OCI-LY7 (cell line): ENCODE results near the gene GADL1. TPM values are rescaled to one million over a fixed set of nuclear protein-coding genes. Genes with fewer than 3 reads are reported as not detected.

Experiments
- BruUV-seq: library from RNA; stranded (reverse); fragments of 400-500 nt; replicated peaks from 2 replicates; lab custom pipeline; 2021; lab: Mats Ljungman, UMichigan
- CTCF ChIA-PET: fragments of 300-600 bp; sonication (Branson Sonifier 250); formaldehyde crosslinking; loops from one replicate; lab custom pipeline; 2022; ENCODE audit warnings: antibody characterized with exemption; ENCODE audit not compliant: unreplicated experiment; lab: Charles Lee
- POLR2A ChIA-PET: fragments of 300-600 bp; sonication (Branson Sonifier 250); formaldehyde crosslinking; loops from one replicate; lab custom pipeline; 2022; ENCODE audit warnings: antibody characterized with exemption; lab: Charles Lee
- DNase-seq: peaks from one replicate; pipeline ENCODE4 v3.0.0-alpha.2; 2015; ENCODE audit warnings: low spot score
- H2AFZ ChIP-seq: fragments of 200-600 bp; sonication (generic), shearing (Covaris generic); 2 replicates; pipeline ENCODE4 v1.6.1; 2014; ENCODE audit warnings: mild to moderate bottlenecking, antibody characterized with exemption, low read length, moderate library complexity
- H3K27ac ChIP-seq: fragments of 200-600 bp; sonication (generic); 2 replicates; pipeline ENCODE4 v1.5.1; 2014; ENCODE audit warnings: mixed run types, low read depth, mild to moderate bottlenecking, moderate library complexity, low read length, inconsistent platforms; ENCODE audit not compliant: poor library complexity, severe bottlenecking
- H3K36me3 ChIP-seq: fragments of 200-600 bp; sonication (generic); 2 replicates; pipeline ENCODE4 v1.6.1; 2014; ENCODE audit warnings: mild to moderate bottlenecking, antibody characterized with exemption, low read length, moderate library complexity, mixed read lengths; ENCODE audit not compliant: insufficient read depth
- H3K4me1 ChIP-seq: fragments of 200-600 bp; sonication (generic); 2 replicates; pipeline ENCODE4 v1.5.1; 2014; ENCODE audit warnings: mild to moderate bottlenecking, low read length; ENCODE audit not compliant: insufficient read depth, poor library complexity, severe bottlenecking
- H3K4me2 ChIP-seq: fragments of 200-600 bp; sonication (generic); 2 replicates; pipeline ENCODE4 v1.6.1; 2014; ENCODE audit warnings: mild to moderate bottlenecking, low read length
- H3K4me3 ChIP-seq: fragments of 200-600 bp; sonication (generic); 2 replicates; pipeline ENCODE4 v1.5.1; 2014; ENCODE audit warnings: mild to moderate bottlenecking, low read depth, low read length; ENCODE audit not compliant: poor library complexity, severe bottlenecking
- H3K79me2 ChIP-seq: fragments of 200-600 bp; sonication (generic); 2 replicates; pipeline ENCODE4 v1.6.1; 2016; ENCODE audit warnings: low read depth, mild to moderate bottlenecking, low read length, moderate library complexity, mixed read lengths; ENCODE audit not compliant: insufficient read depth
- H3K9me2 ChIP-seq: fragments of 200-600 bp; sonication (generic); 2 replicates; pipeline ENCODE4 v1.6.1; 2016; ENCODE audit warnings: mild to moderate bottlenecking, low read length, mixed read lengths; ENCODE audit not compliant: insufficient read depth
- H3K9me3 ChIP-seq: fragments of 200-600 bp; sonication (generic); 2 replicates; pipeline ENCODE4 v1.6.1; 2014; ENCODE audit warnings: mild to moderate bottlenecking, mixed run types, low read length, mixed read lengths
- H4K20me1 ChIP-seq: fragments of 200-600 bp; sonication (generic); 2 replicates; pipeline ENCODE4 v1.6.1; 2014; ENCODE audit warnings: mild to moderate bottlenecking, antibody characterized with exemption, low read length, moderate library complexity, mixed read lengths; ENCODE audit not compliant: insufficient read depth
- EZH2phosphoT487 ChIP-seq: fragments of 200-600 bp; sonication (generic); IDR thresholded peaks from 2 replicates; pipeline ENCODE4 v1.6.1; 2018; ENCODE audit warnings: low read depth, borderline replicate concordance, mild to moderate bottlenecking, mixed run types, antibody characterized with exemption, low read length, moderate library complexity, mixed read lengths
- intact Hi-C: fragments of 100-400 bp; cut with micrococcal nuclease; formaldehyde crosslinking; loops from one replicate; pipeline ENCODE4 v1.10.0; 2022; ENCODE audit not compliant: unreplicated experiment
- total RNA-seq, 2 experiments: library from RNA; depleted of rRNA in 1 of 2; stranded (reverse); fragments of >200 nt in 1 of 2; shearing (Covaris generic) in 1 of 2; gene quantifications; 2 replicates each; pipeline ENCODE4 v1.2.3, GENCODE V29; 2014 to 2022
- TF ChIP-seq, protein P1 (sequence below): fragments of 200-600 bp; sonication (generic); conservative IDR thresholded peaks from 2 replicates; pipeline ENCODE4 v1.5.1; 2014; ENCODE audit warnings: mild to moderate bottlenecking, antibody characterized with exemption, low read length, moderate library complexity, mixed read lengths

GADL1 gene
- total RNA-seq, 2 experiments from 2014 or later = not detected

- no peaks in the 10 kb centered on the region for H3K9me3 ChIP-seq
- CTCF ChIA-PET = no interaction called here
- H3K79me2 ChIP-seq = no peaks in the 10 kb centered on the region
- TF ChIP-seq, protein P1, sequence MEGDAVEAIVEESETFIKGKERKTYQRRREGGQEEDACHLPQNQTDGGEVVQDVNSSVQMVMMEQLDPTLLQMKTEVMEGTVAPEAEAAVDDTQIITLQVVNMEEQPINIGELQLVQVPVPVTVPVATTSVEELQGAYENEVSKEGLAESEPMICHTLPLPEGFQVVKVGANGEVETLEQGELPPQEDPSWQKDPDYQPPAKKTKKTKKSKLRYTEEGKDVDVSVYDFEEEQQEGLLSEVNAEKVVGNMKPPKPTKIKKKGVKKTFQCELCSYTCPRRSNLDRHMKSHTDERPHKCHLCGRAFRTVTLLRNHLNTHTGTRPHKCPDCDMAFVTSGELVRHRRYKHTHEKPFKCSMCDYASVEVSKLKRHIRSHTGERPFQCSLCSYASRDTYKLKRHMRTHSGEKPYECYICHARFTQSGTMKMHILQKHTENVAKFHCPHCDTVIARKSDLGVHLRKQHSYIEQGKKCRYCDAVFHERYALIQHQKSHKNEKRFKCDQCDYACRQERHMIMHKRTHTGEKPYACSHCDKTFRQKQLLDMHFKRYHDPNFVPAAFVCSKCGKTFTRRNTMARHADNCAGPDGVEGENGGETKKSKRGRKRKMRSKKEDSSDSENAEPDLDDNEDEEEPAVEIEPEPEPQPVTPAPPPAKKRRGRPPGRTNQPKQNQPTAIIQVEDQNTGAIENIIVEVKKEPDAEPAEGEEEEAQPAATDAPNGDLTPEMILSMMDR = no peak
- no peaks in the 10 kb centered on the region for H3K9me2 ChIP-seq
- no peaks in the 10 kb centered on the region for H3K36me3 ChIP-seq
- DNase-seq = no peak
- no peak overlapping the region for H3K4me2 ChIP-seq
- no TSS peak for BruUV-seq
- peaks cover 3% of the 10 kb centered on the region for H3K4me1 ChIP-seq
- H4K20me1 ChIP-seq = no peaks in the 10 kb centered on the region
- H2AFZ ChIP-seq = no peak overlapping the region
- intact Hi-C loops = no loop called here
- H3K27ac ChIP-seq = no peak overlapping the region
- POLR2A ChIA-PET = no interaction called here
- no peak overlapping the region for H3K4me3 ChIP-seq
Observed at GRCh38 chr3:30895329-30895728, 868 bp upstream of the GADL1 start.

GRCh38 chr3:30893678-30894325 is 659 bp downstream of the GADL1 start:
- H3K27ac ChIP-seq = no peak overlapping the region
- no peak for DNase-seq
- TF ChIP-seq, protein P1 = no peak
- no peak for TF ChIP-seq EZH2phosphoT487
- H3K36me3 ChIP-seq = no peaks in the 10 kb centered on the region
- H3K4me1 ChIP-seq = no peaks in the 10 kb centered on the region
- CTCF ChIA-PET = no interaction called here
- intact Hi-C loops = no loop called here
- H3K4me2 ChIP-seq = no peak overlapping the region
- no peak overlapping the region for H3K4me3 ChIP-seq
- POLR2A ChIA-PET = no interaction called here
- H3K9me3 ChIP-seq = no peaks in the 10 kb centered on the region
- H2AFZ ChIP-seq = no peak overlapping the region
- no peaks in the 10 kb centered on the region for H3K79me2 ChIP-seq
- no TSS peak for BruUV-seq
- no peaks in the 10 kb centered on the region for H3K9me2 ChIP-seq
- no peaks in the 10 kb centered on the region for H4K20me1 ChIP-seq

- no TSS peak for BruUV-seq
- ChIA-PET CTCF (no interaction called here), POLR2A (interaction anchor here (0.7 kb wide), 1 partner anchor 289 kb away, joined by 4 read pairs; no protein-coding TSS in a partner anchor)
- H3K79me2 ChIP-seq = no peaks in the 10 kb centered on the region
- H3K9me2 ChIP-seq = no peaks in the 10 kb centered on the region
- TF ChIP-seq, protein P1 = no peak
- TF ChIP-seq EZH2phosphoT487 = no peak
- H3K9me3 ChIP-seq = no peaks in the 10 kb centered on the region
- intact Hi-C loops = no loop called here
- H3K4me2 ChIP-seq = no peak overlapping the region
- no peaks in the 10 kb centered on the region for H3K36me3 ChIP-seq
- H4K20me1 ChIP-seq = no peaks in the 10 kb centered on the region
- H3K4me3 ChIP-seq = no peak overlapping the region
- no peak for DNase-seq
- H3K27ac ChIP-seq = no peak overlapping the region
- H3K4me1 ChIP-seq = no peaks in the 10 kb centered on the region
- H2AFZ ChIP-seq = no peak overlapping the region
Observed at GRCh38 chr3:30890907-30891306, 3.6 kb downstream of the GADL1 start.
